Activated CD8-positive, alpha-beta memory T cell treated with anti-CD3 and anti-CD28 coated beads, Interleukin-2, amount 10 ng/mL, durations not matched to agents 7 days and 5 days (primary cell): Measurements from ENCODE around the gene MAU2. TPM values are rescaled to one million over a fixed set of nuclear protein-coding genes. Genes with fewer than 3 reads are reported as not detected.

Experiments
- ATAC-seq: fragments of 150-1000 bp; cut with Tn5 transposase; one replicate; pipeline ENCODE4 v1.10.0; 2021; ENCODE audit warnings: moderate library complexity
- CTCF ChIA-PET: fragments of 350-600 bp; sonication (Branson Sonifier 250); formaldehyde crosslinking; loops from one replicate; lab custom pipeline; 2021; ENCODE audit warnings: antibody characterized with exemption; lab: Charles Lee
- DNase-seq: peaks from one replicate; pipeline ENCODE4 v3.0.0-alpha.2; 2020
- H3K27ac Mint-ChIP-seq: one replicate; pipeline ENCODE4 v1.8.0; 2021; ENCODE audit warnings: mild to moderate bottlenecking, mixed read lengths
- H3K27me3 Mint-ChIP-seq: one replicate; pipeline ENCODE4 v1.8.0; 2021; ENCODE audit warnings: mixed read lengths
- H3K36me3 Mint-ChIP-seq: one replicate; pipeline ENCODE4 v1.8.0; 2021; ENCODE audit warnings: mild to moderate bottlenecking, mixed read lengths
- H3K4me1 Mint-ChIP-seq: one replicate; pipeline ENCODE4 v1.8.0; 2021; ENCODE audit warnings: mixed read lengths
- H3K4me3 Mint-ChIP-seq: one replicate; pipeline ENCODE4 v1.8.0; 2021; ENCODE audit warnings: mild to moderate bottlenecking, moderate library complexity, mixed read lengths
- H3K9me3 Mint-ChIP-seq: one replicate; pipeline ENCODE4 v1.8.0; 2022; ENCODE audit warnings: low read depth, mixed read lengths
- total RNA-seq, 2 experiments: library from RNA; stranded (reverse); gene quantifications; one replicate each; pipeline ENCODE4 v1.2.3, GENCODE V29; 2021

MAU2 gene, protein sequence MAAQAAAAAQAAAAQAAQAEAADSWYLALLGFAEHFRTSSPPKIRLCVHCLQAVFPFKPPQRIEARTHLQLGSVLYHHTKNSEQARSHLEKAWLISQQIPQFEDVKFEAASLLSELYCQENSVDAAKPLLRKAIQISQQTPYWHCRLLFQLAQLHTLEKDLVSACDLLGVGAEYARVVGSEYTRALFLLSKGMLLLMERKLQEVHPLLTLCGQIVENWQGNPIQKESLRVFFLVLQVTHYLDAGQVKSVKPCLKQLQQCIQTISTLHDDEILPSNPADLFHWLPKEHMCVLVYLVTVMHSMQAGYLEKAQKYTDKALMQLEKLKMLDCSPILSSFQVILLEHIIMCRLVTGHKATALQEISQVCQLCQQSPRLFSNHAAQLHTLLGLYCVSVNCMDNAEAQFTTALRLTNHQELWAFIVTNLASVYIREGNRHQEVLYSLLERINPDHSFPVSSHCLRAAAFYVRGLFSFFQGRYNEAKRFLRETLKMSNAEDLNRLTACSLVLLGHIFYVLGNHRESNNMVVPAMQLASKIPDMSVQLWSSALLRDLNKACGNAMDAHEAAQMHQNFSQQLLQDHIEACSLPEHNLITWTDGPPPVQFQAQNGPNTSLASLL
- 10 to 100 TPM; 80.6 to 82.4 TPM for total RNA-seq

DNA sequence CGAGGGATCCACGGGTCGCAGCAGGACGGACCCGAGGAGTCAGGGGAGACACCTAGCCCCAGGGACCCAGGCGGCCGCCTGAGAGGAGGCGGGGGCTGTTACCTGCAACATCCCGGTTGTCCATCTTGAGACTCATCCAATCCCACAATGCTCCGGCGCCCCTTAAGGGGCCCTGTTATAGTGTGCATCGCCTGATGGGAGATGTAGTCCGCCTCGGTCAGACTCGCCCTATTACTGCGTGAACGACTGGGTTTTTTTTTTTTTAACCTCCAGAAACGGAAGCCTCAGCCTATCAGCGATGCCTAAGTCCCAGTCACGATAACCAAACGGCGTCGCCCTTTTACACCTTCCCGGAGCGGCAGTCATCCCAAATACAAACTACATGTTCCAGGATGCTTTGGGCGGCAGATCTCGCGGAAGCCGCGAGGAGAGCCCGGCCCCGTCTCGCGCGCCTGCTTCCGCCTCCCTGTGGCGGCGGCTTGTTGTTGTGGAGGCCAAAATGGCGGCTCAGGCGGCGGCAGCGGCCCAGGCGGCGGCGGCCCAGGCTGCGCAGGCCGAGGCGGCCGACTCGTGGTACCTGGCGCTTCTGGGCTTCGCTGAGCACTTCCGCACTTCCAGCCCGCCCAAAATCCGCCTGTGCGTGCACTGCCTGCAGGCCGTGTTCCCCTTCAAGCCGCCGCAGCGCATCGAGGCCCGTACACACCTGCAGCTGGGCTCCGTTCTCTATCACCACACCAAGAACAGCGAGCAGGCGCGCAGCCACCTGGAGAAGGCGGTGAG is at the start of gene MAU2, which contains the start of gene SUGP1:
TSS of gene MAU2 (plus strand) at position 469 of the 780 bp plus-strand sequence. CDS start at position 500, 31 bp downstream.
TSS of gene SUGP1 (minus strand) at position 149 of the 780 bp plus-strand sequence. CDS start at position 136, 13 bp downstream.
- no peaks in the 10 kb centered on the region for H3K27me3 Mint-ChIP-seq
- no peaks in the 10 kb centered on the region for H3K9me3 Mint-ChIP-seq
- H3K36me3 Mint-ChIP-seq, result peaks cover 19% of the 10 kb centered on the region
- peak; percentile 95 for DNase-seq
- H3K4me3 Mint-ChIP-seq, result peak within 1 kb of the TSS; percentile 91
- H3K4me1 Mint-ChIP-seq, result peaks cover 43% of the 10 kb centered on the region
- CTCF ChIA-PET, result interaction anchor here (0.9 kb wide), 1 partner anchor 170 kb away, joined by 4 read pairs; no protein-coding TSS in a partner anchor
- peak; percentile 95 for ATAC-seq
- peak within 1 kb of the TSS; percentile 100 for H3K27ac Mint-ChIP-seq

- peaks cover 4% of the 10 kb centered on the region for H3K36me3 Mint-ChIP-seq
- no peak overlapping the region for H3K4me3 Mint-ChIP-seq
- DNase-seq (no peak), ATAC-seq (no peak)
- no peaks in the 10 kb centered on the region for H3K9me3 Mint-ChIP-seq
- H3K4me1 Mint-ChIP-seq, result no peaks in the 10 kb centered on the region
- no peak overlapping the region for H3K27ac Mint-ChIP-seq
- CTCF ChIA-PET, result no interaction called here
- H3K27me3 Mint-ChIP-seq, result peaks cover 27% of the 10 kb centered on the region
Measured at GRCh38 chr19:19271828-19272599, 48.6 kb upstream of the MAU2 start.

GRCh38 chr19:19274146-19274545 is 46.5 kb upstream of the MAU2 start:
- H3K27me3 Mint-ChIP-seq, result peaks cover 27% of the 10 kb centered on the region
- CTCF ChIA-PET, result no interaction called here
- no peak for ATAC-seq
- no peak overlapping the region for H3K27ac Mint-ChIP-seq
- H3K4me3 Mint-ChIP-seq, result no peak overlapping the region
- H3K36me3 Mint-ChIP-seq, result peaks cover 4% of the 10 kb centered on the region
- DNase-seq, result no peak
- no peaks in the 10 kb centered on the region for H3K4me1 Mint-ChIP-seq
- no peaks in the 10 kb centered on the region for H3K9me3 Mint-ChIP-seq

DNA sequence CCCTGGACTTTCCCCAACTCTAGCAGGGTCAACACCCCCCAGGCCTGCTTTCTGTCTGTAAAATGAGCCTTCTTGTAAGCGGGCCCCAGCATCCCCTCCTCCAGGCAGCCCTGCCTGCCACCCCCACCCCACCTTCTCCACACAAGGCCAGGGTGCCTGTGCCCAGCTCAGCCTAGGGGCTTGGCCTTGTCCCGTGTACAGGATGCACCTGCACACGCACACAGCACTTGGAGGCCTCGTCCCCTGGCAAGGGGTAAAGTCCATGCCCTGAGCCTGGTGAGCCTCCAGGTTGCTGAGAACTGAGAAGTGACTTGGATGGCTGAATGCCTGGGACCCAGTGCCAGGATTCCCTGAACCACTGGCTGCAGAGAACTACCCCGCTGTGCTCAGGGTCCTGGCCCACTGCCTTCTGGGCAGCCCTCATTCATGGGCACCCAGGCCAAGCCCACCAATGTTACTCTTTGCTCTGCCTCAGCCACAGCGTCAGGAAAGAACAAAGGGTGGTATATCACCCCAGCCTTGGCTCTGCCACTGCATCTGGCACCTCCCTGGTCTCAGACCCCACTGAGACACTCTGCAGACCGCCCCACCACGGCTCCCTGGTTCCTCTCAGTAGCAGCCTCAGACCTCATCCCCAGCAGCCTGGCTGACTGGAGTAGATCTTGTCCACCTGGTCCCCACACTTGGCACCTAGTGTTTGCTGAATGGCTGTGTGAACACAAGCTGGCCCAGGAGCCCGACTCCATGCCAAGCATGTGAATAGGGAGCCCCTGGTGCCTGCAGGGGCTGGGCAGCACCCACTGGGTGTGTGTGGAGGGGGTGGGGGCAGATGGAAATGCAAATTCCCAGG is 45.7 kb upstream of the MAU2 start:
- no peaks in the 10 kb centered on the region for H3K9me3 Mint-ChIP-seq
- ATAC-seq (no peak), DNase-seq (no peak)
- peaks cover 4% of the 10 kb centered on the region for H3K36me3 Mint-ChIP-seq
- no peak overlapping the region for H3K27ac Mint-ChIP-seq
- CTCF ChIA-PET, result no interaction called here
- peaks cover 27% of the 10 kb centered on the region for H3K27me3 Mint-ChIP-seq
- no peak overlapping the region for H3K4me3 Mint-ChIP-seq
- H3K4me1 Mint-ChIP-seq, result no peaks in the 10 kb centered on the region

DNA sequence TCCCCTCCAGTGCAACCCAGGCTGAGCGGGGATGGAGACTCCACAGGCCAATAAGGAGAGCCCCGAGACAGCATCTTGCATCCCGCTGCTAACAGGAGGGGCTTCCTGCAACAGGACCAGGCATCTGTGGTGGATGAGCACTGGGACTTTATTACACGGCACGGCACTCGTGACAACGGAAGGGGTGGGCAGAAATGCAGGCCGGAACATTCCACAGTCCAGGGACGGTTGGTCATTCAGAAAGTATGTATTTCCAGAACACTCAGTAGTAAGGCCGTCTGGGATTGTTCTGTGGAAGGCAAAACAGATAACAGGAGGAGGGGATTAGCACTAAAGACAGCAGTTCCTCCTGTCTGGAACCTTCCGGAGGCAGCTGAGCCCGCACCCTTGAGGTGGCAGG is 44.2 kb upstream of the MAU2 start:
- DNase-seq (no peak), ATAC-seq (no peak)
- Mint-ChIP-seq H3K9me3 (no peaks in the 10 kb centered on the region), H3K4me1 (no peaks in the 10 kb centered on the region), H3K36me3 (peaks cover 4% of the 10 kb centered on the region), H3K4me3 (no peak overlapping the region), H3K27me3 (peaks cover 21% of the 10 kb centered on the region), H3K27ac (no peak overlapping the region)
- CTCF ChIA-PET, result no interaction called here

DNA sequence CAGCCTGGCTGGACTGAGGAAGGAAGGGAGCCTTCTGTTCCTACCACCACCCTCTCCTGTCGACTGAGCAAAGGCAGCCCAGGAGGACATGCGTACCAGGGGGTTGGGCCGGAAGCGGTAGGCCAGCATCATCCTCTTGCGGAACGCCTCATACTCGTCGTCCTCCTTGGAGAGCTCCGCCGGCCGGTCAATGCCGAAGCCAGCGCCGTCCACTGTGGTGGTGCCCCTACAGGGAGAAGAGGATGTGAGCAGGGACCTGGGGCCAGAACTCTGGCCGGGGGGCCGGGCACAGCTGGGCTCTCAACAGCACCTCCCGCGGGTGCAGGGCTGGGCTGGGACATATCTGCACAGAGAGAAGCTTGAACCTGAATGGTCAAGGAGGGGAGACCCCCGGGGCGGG is 43.8 kb upstream of the MAU2 start:
- Mint-ChIP-seq H3K4me1 (no peaks in the 10 kb centered on the region), H3K27me3 (peaks cover 18% of the 10 kb centered on the region), H3K27ac (no peak overlapping the region), H3K9me3 (no peaks in the 10 kb centered on the region), H3K36me3 (peaks cover 4% of the 10 kb centered on the region), H3K4me3 (no peak overlapping the region)
- ATAC-seq (no peak), DNase-seq (no peak)
- CTCF ChIA-PET, result no interaction called here

DNA sequence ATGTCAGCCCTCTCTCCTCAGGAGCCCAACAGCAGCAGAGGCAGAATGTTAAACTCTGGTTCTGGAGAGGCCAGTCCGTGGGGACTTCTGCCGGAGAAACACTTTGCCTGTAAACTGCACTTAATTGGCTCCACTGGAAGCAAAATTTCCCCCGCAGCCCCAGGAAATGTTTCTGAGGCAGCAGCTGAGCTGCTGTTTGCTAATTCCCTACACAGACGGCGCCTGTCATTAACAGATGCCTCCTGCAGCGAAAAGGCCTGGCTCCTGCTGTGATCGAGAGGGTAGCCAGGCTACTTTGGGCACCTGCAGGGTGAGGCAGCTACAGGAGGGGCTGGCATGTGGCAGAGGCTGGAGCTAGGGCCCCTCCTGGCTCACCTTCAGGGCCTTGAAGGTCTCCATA is 42.3 kb upstream of the MAU2 start:
- H3K27ac Mint-ChIP-seq, result no peak overlapping the region
- DNase-seq (no peak), ATAC-seq (no peak)
- CTCF ChIA-PET, result no interaction called here
- H3K9me3 Mint-ChIP-seq, result no peaks in the 10 kb centered on the region
- H3K4me1 Mint-ChIP-seq, result no peaks in the 10 kb centered on the region
- peaks cover 10% of the 10 kb centered on the region for H3K27me3 Mint-ChIP-seq
- H3K36me3 Mint-ChIP-seq, result peaks cover 4% of the 10 kb centered on the region
- H3K4me3 Mint-ChIP-seq, result no peak overlapping the region

GRCh38 chr19:19279062-19279612 is 41.5 kb upstream of the MAU2 start:
- CTCF ChIA-PET, result no interaction called here
- Mint-ChIP-seq H3K36me3 (peaks cover 8% of the 10 kb centered on the region), H3K4me1 (no peaks in the 10 kb centered on the region), H3K4me3 (no peak overlapping the region), H3K27ac (no peak overlapping the region), H3K27me3 (peaks cover 1% of the 10 kb centered on the region), H3K9me3 (no peaks in the 10 kb centered on the region)
- ATAC-seq (no peak), DNase-seq (no peak)

DNA sequence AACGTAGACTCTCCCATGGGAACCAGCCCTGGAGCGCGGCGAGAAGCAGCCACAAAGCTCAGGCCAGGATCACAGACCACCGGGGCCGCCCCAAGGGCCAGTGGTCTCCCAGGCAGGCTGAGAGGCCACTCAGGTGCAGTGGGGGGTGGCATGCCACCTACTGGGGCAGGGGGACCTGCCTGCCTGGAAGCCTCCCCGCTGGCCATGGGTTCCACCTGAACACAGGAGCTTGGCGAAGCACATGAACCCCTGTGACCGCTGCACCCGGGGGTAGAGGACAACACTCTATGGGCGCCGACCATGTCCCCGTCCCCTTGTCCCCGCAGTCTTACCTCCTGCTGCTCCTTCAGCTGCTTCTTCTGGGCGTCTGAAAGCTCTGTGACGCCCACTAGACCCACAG is 40.8 kb upstream of the MAU2 start:
- Mint-ChIP-seq H3K36me3 (peaks cover 14% of the 10 kb centered on the region), H3K27me3 (no peaks in the 10 kb centered on the region), H3K4me1 (no peaks in the 10 kb centered on the region), H3K9me3 (no peaks in the 10 kb centered on the region), H3K4me3 (no peak overlapping the region), H3K27ac (no peak overlapping the region)
- ATAC-seq, result no peak
- CTCF ChIA-PET, result no interaction called here
- DNase-seq, result no peak

GRCh38 chr19:19280561-19280960 is 40.1 kb upstream of the MAU2 start:
- ATAC-seq, result no peak
- Mint-ChIP-seq H3K9me3 (no peaks in the 10 kb centered on the region), H3K27ac (no peak overlapping the region), H3K4me1 (no peaks in the 10 kb centered on the region), H3K36me3 (peaks cover 16% of the 10 kb centered on the region), H3K27me3 (no peaks in the 10 kb centered on the region), H3K4me3 (no peak overlapping the region)
- no peak for DNase-seq
- CTCF ChIA-PET, result no interaction called here

DNA sequence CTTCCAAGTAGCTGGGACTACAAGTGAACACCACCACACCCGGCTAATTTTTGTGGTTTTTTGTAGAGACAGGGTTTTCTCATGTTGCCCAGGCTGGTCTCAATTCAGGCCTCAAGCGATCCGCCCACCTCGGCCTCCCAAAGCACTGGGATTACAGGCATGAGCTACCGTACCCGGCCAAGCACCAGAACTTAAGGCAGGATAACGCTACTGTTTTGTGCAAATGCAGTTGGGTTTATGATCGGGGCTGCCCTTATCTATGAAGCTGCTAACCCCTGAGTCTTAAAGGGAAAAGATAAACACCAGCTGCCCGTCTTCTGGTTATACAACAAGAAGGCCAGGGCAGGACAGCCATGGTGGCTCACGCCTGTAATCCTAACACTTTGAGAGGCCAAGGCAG is 34.9 kb upstream of the MAU2 start:
- DNase-seq, result no peak
- no peak overlapping the region for H3K27ac Mint-ChIP-seq
- ATAC-seq, result no peak
- no peaks in the 10 kb centered on the region for H3K27me3 Mint-ChIP-seq
- no peaks in the 10 kb centered on the region for H3K4me1 Mint-ChIP-seq
- no peak overlapping the region for H3K4me3 Mint-ChIP-seq
- H3K9me3 Mint-ChIP-seq, result no peaks in the 10 kb centered on the region
- H3K36me3 Mint-ChIP-seq, result peaks cover 30% of the 10 kb centered on the region
- CTCF ChIA-PET, result no interaction called here

- DNase-seq, result no peak
- no peak overlapping the region for H3K27ac Mint-ChIP-seq
- H3K36me3 Mint-ChIP-seq, result peaks cover 46% of the 10 kb centered on the region
- H3K9me3 Mint-ChIP-seq, result no peaks in the 10 kb centered on the region
- ATAC-seq, result no peak
- CTCF ChIA-PET, result no interaction called here
- H3K4me3 Mint-ChIP-seq, result no peak overlapping the region
- no peaks in the 10 kb centered on the region for H3K4me1 Mint-ChIP-seq
- H3K27me3 Mint-ChIP-seq, result no peaks in the 10 kb centered on the region
Measured at GRCh38 chr19:19292607-19293006, 28.0 kb upstream of the MAU2 start.
